Esophagus squamous epithelium (tissue), 4 donors: Measurements from ENCODE around the gene XRCC6.
"Not testable (repeated sequence)": the region's sequence is repeated elsewhere in the genome, so short reads cannot be mapped to it uniquely, and the experiment has no call there.

Source experiments
- CTCF ChIP-seq, 6 experiments: fragments of 450-650 bp in 4 of 6; fragments of 200-600 bp in 2 of 6; sonication (generic) in 2 of 6; IDR thresholded peaks; one replicate each; pipeline ENCODE4 v1.5.1; 2016 to 2019; ENCODE audit warnings: antibody characterized with exemption in 6 of 6, mild to moderate bottlenecking in 4 of 6, moderate library complexity in 4 of 6
- POLR2A ChIP-seq, 4 donors: fragments of 450-650 bp; IDR thresholded peaks; one replicate each; pipeline ENCODE4 v1.6.1; 2017; ENCODE audit warnings: antibody characterized with exemption in 4 of 4, mild to moderate bottlenecking in 4 of 4, moderate library complexity in 3 of 4

GRCh38 chr22:41593336-41593960 lies 27.6 kb upstream of the XRCC6 start:
- TF ChIP-seq CTCF, POLR2A (IDR thresholded peaks at IDR 0.05): not testable (repeated sequence)
